Effector CD4-positive, alpha-beta T cell (primary cell): ENCODE measurements around the gene SVOP. TPM values are rescaled to one million over a fixed set of nuclear protein-coding genes. Genes with fewer than 3 reads are reported as not detected.
"Not testable (repeated sequence)": the region's sequence is repeated elsewhere in the genome, so short reads cannot be mapped to it uniquely, and the experiment has no call there.

Experiments used
- DNase-seq: peaks from one replicate; pipeline ENCODE4 v3.0.0-alpha.2; 2020
- total RNA-seq: gene quantifications from one replicate; lab custom pipeline; 2026; lab: John Stamatoyannopoulos, UW

The SVOP gene
- total RNA-seq: not detected

- DNase-seq: no peak
These were observed at the start of gene SVOP for GRCh38 chr12:109020796-109021380. Gene SVOP, minus strand, starts transcription at chr12:109021068. Its CDS starts 200 bp downstream, at chr12:109020868.

GRCh38 chr12:109069307-109070271, 48.7 kb upstream of the SVOP start:
- no peak for DNase-seq

GRCh38 chr12:109065853-109066193, 45.0 kb upstream of the SVOP start:
- no peak for DNase-seq

- no peak for DNase-seq
These were observed 44.4 kb upstream of the SVOP start for GRCh38 chr12:109065154-109065852.

GRCh38 chr12:109064143-109064542, 43.3 kb upstream of the SVOP start:
- DNase-seq: no peak

GRCh38 chr12:109058773-109059172, 37.9 kb upstream of the SVOP start:
- no peak for DNase-seq

GRCh38 chr12:109057376-109057775, 36.5 kb upstream of the SVOP start:
- no peak for DNase-seq

GRCh38 chr12:109056891-109057290, 36.0 kb upstream of the SVOP start:
- DNase-seq: no peak

GRCh38 chr12:109054520-109054919, 33.7 kb upstream of the SVOP start:
- no peak for DNase-seq

- DNase-seq: not testable (repeated sequence)
These were observed 33.3 kb upstream of the SVOP start for GRCh38 chr12:109054124-109054513.

- peak; percentile 16 for DNase-seq
These were observed 32.7 kb upstream of the SVOP start for GRCh38 chr12:109053382-109054123.

- DNase-seq: peak; percentile 78
These were observed 31.8 kb upstream of the SVOP start, which contains the start of gene USP30 for GRCh38 chr12:109052414-109053323. Gene USP30, plus strand, starts transcription at chr12:109052576. Its CDS starts 103 bp downstream, at chr12:109052679.

- no peak for DNase-seq
These were observed 31.2 kb upstream of the SVOP start for GRCh38 chr12:109052097-109052413.

GRCh38 chr12:109049794-109050193, 28.9 kb upstream of the SVOP start:
- not testable (repeated sequence) for DNase-seq

- DNase-seq: not testable (repeated sequence)
These were observed 27.8 kb upstream of the SVOP start for GRCh38 chr12:109048706-109049105.

GRCh38 chr12:109047081-109047805, 26.4 kb upstream of the SVOP start:
- DNase-seq: no peak

- no peak for DNase-seq
These were observed 23.4 kb upstream of the SVOP start for GRCh38 chr12:109044241-109044640.

GRCh38 chr12:109036975-109037374, 16.1 kb upstream of the SVOP start:
- DNase-seq: no peak

- no peak for DNase-seq
These were observed 12.7 kb upstream of the SVOP start for GRCh38 chr12:109033239-109034196.

- DNase-seq: no peak
These were observed 8.5 kb upstream of the SVOP start for GRCh38 chr12:109029411-109029810.
